HG03558 (cell line): ENCODE results near the gene GCH1.
"Not testable (repeated sequence)": the region's sequence is repeated elsewhere in the genome, so short reads cannot be mapped to it uniquely, and the experiment has no call there.

Experiments
- ATAC-seq: cut with Tn5 transposase; IDR thresholded peaks from one replicate; pipeline ENCODE4 v1.9.1; 2021; ENCODE audit warnings: moderate number of reproducible peaks; ENCODE audit not compliant: unreplicated experiment; ENCODE audit errors: extremely low read depth

GCH1 gene

GRCh38 chr14:54875648-54876047 is 27.0 kb downstream of the GCH1 start:
- not testable (repeated sequence) for ATAC-seq

- not testable (repeated sequence) for ATAC-seq
These were observed 32.2 kb downstream of the GCH1 start for GRCh38 chr14:54870154-54871090.

GRCh38 chr14:54867011-54867410 is 35.6 kb downstream of the GCH1 start:
- ATAC-seq: no peak

GRCh38 chr14:54866588-54866987 is 36.0 kb downstream of the GCH1 start:
- ATAC-seq: no peak

GRCh38 chr14:54864526-54864925 is 38.1 kb downstream of the GCH1 start:
- ATAC-seq: no peak

- ATAC-seq: no peak
These were observed 44.8 kb downstream of the GCH1 start for GRCh38 chr14:54857830-54858269.

GRCh38 chr14:54856152-54856551 is 46.5 kb downstream of the GCH1 start:
- ATAC-seq: no peak

- ATAC-seq: no peak
These were observed 48.4 kb downstream of the GCH1 start for GRCh38 chr14:54854181-54854580.

GRCh38 chr14:54853339-54853738 is 49.3 kb downstream of the GCH1 start:
- ATAC-seq: no peak

- no peak for ATAC-seq
These were observed 50.4 kb downstream of the GCH1 start for GRCh38 chr14:54852215-54852614.

GRCh38 chr14:54848910-54849309 is 53.7 kb downstream of the GCH1 start:
- no peak for ATAC-seq

- no peak for ATAC-seq
These were observed 57.0 kb downstream of the GCH1 start for GRCh38 chr14:54845641-54846040.

GRCh38 chr14:54844479-54844878 is 58.1 kb downstream of the GCH1 start:
- ATAC-seq: no peak

GRCh38 chr14:54840798-54841197 is 61.8 kb downstream of the GCH1 start:
- no peak for ATAC-seq

GRCh38 chr14:54840336-54840735 is 62.3 kb downstream of the GCH1 start:
- ATAC-seq: no peak

- no peak for ATAC-seq
These were observed 62.9 kb downstream of the GCH1 start for GRCh38 chr14:54839701-54840119.

- no peak for ATAC-seq
These were observed 63.6 kb downstream of the GCH1 start for GRCh38 chr14:54838931-54839512.

- no peak for ATAC-seq
These were observed 65.0 kb downstream of the GCH1 start for GRCh38 chr14:54837508-54838149.

GRCh38 chr14:54836231-54836630 is 66.4 kb downstream of the GCH1 start:
- ATAC-seq: no peak

- no peak for ATAC-seq
These were observed 67.9 kb downstream of the GCH1 start for GRCh38 chr14:54834727-54835126.

- no peak for ATAC-seq
These were observed 68.5 kb downstream of the GCH1 start for GRCh38 chr14:54834081-54834480.
